GM06990 (cell line): ENCODE measurements around the gene TCFL5.

Experiments
- DNase-seq: peaks from one replicate; pipeline ENCODE4 v3.0.0-alpha.2; 2011; ENCODE audit not compliant: insufficient read length; ENCODE audit errors: extremely low read depth
- H3K27me3 ChIP-seq: replicated peaks from 2 replicates; pipeline ENCODE4 v1.6.0; 2011; ENCODE audit warnings: low read length; ENCODE audit not compliant: control insufficient read depth, insufficient read depth
- H3K36me3 ChIP-seq: 2 replicates; pipeline ENCODE4 v1.5.1; 2011; ENCODE audit warnings: low read length; ENCODE audit not compliant: control insufficient read depth, insufficient read depth
- H3K4me3 ChIP-seq: replicated peaks from 2 replicates; pipeline ENCODE4 v1.5.1; 2011; ENCODE audit warnings: low read depth, mild to moderate bottlenecking, control low read depth, low read length
- TF ChIP-seq, protein P1 (sequence below): IDR thresholded peaks from 2 replicates; pipeline ENCODE4 v1.5.1; 2011; ENCODE audit warnings: low read length, control low read depth, mild to moderate bottlenecking, inconsistent platforms; ENCODE audit not compliant: insufficient read depth, poor library complexity, severe bottlenecking

Gene TCFL5

DNA sequence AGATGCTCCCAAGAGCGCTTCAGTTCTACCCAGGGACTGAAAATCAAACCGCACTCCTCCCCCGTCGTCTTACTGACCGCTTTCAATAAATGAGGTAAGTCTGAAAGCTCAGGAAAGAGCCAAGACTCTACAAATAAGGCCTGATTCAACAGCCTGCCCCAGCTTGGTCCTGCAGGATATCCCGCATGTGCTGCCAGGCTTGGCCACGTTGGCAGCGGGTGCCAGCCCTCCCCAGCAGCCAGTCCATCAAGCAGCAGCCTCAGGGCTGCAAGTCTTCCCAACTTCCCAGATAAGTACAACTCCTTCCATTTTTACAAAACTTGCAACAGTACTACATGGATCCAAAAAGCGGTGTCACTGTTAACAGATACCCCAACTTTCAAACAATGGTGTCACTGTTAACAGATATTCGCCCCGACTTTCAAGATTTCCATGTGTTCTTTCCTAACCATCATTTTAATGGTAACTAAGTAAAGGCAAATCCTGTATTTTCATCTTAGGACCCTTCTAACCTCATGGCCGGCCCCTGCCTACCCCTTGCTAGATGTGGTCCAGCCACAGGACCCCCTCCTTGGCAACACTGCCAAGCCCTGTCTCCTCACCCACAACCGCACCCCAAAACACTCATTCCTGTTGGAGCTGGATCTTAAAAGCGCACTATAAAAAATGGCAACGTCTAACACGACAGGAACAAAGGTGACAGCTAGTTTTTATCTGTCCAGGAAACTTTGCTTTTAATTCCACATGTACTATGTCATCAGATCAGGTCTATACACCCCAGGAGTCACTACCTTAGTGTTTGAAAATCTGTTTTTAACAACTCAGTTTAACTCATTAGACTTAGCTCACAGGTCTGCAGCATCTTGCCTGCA, 36.7 kb upstream of the TCFL5 start:
- TF ChIP-seq, protein P1, sequence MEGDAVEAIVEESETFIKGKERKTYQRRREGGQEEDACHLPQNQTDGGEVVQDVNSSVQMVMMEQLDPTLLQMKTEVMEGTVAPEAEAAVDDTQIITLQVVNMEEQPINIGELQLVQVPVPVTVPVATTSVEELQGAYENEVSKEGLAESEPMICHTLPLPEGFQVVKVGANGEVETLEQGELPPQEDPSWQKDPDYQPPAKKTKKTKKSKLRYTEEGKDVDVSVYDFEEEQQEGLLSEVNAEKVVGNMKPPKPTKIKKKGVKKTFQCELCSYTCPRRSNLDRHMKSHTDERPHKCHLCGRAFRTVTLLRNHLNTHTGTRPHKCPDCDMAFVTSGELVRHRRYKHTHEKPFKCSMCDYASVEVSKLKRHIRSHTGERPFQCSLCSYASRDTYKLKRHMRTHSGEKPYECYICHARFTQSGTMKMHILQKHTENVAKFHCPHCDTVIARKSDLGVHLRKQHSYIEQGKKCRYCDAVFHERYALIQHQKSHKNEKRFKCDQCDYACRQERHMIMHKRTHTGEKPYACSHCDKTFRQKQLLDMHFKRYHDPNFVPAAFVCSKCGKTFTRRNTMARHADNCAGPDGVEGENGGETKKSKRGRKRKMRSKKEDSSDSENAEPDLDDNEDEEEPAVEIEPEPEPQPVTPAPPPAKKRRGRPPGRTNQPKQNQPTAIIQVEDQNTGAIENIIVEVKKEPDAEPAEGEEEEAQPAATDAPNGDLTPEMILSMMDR = no peak
- DNase-seq = no peak
- Histone ChIP-seq H3K36me3 (peaks cover 25% of the 10 kb centered on the region), H3K27me3 (no peaks in the 10 kb centered on the region), H3K4me3 (no peak overlapping the region)

DNA sequence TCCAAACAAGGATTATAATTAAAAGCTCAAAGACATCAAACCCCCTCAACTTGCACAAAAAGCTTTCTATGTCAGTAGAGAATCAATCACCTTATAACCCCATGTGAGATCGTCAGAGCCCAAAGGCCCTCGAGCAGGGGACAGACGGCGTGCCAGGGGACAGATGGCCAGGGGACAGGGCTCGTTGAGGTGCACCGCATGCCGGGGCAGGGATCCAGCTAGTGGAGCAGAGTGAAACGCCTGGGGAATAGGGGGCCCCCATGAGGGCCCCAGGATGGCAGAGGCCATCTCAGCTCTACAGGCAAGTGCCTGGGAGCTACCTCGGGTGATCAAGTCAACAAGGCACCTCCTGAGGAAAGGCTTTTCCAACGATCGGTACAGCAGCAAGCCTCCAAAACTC, 36.0 kb upstream of the TCFL5 start:
- Histone ChIP-seq H3K36me3 (peaks cover 25% of the 10 kb centered on the region), H3K4me3 (no peak overlapping the region)

DNA sequence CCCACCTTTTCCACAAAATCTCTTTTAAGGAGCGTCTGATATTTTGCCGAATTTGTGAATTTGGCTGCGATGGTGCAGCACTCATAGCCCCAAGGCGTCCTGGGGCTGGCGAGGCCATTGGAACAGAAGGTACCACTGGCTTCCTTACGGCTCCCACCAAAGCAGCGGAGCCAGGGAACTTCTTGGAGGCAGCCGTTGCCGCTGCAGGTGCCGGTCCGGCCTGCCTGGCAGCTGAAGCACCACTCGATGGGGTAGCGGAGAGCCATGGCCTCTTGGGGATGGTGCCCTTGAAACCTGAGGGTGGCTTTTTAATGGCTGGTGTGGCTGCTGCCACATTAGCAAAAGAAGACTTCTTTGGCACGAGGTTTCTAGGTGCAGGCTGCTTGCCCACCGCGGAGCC, 34.9 kb upstream of the TCFL5 start:
- TF ChIP-seq, protein P1 = no peak
- DNase-seq = no peak
- peaks cover 29% of the 10 kb centered on the region for H3K36me3 ChIP-seq

More for the DNA sequence above, 36.0 kb upstream of the TCFL5 start:
- no peak for DNase-seq
- H3K27me3 ChIP-seq = no peaks in the 10 kb centered on the region
- TF ChIP-seq, protein P1 = no peak

DNA sequence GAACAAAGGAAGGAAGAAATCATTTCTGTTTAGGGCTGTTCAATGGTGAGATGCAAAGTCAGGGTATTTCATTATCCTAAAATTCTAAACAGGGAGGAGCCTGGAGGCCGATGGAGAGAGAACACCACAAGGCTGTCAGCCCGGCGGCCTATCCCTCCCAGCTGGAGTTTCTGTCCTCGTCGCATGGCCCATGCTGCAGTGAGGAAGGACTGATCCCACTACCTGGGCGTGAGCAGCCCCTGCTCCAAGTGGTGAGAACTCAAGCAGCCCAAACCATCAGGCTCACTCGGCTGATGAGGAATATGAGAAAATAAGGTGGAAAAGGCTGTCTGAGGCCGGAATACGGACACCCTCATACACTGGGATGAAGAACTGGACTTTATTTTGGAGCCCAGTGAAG, 33.9 kb upstream of the TCFL5 start:
- Histone ChIP-seq H3K4me3 (no peak overlapping the region), H3K27me3 (no peaks in the 10 kb centered on the region), H3K36me3 (peaks cover 32% of the 10 kb centered on the region)
- no peak for DNase-seq
- TF ChIP-seq, protein P1 = no peak

More for the DNA sequence above, 34.9 kb upstream of the TCFL5 start:
- no peaks in the 10 kb centered on the region for H3K27me3 ChIP-seq
- no peak overlapping the region for H3K4me3 ChIP-seq

DNA sequence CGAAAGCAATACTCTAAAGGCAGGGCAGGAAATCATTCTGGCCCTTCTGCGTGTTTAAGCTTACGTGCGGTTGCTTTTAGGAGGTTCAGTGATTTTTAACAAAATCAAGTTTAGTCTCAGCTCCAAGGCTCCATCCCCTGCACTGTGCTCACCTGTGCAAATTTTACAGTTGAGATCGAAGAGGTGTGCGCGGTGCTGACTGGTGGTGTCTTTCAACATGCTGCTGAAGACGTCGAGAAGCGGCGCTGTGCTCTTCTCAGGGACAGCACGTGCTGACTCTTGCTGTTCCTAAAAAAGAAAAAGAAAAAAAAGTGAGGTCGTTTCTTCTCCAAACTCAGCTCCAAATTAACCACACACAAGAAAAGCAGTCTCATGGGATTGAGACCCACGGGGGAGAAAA, 32.6 kb upstream of the TCFL5 start:
- peaks cover 41% of the 10 kb centered on the region for H3K36me3 ChIP-seq

More for the DNA sequence above, 32.6 kb upstream of the TCFL5 start:
- TF ChIP-seq, protein P1 = no peak
- DNase-seq = no peak
- Histone ChIP-seq H3K27me3 (no peaks in the 10 kb centered on the region), H3K4me3 (no peak overlapping the region)
